ENCODE results near the gene WDFY2.

The WDFY2 gene

GRCh38 chr13:51614350-51614786 lies 30.1 kb downstream of the WDFY2 start:
- TF ChIP-seq CTCF (IDR thresholded peaks at IDR 0.05; ENCODE audit: low read depth, low read length), result no peak
- no peak overlapping the region for H3K4me3 ChIP-seq (ENCODE audit: low read depth, low read length)

DNA sequence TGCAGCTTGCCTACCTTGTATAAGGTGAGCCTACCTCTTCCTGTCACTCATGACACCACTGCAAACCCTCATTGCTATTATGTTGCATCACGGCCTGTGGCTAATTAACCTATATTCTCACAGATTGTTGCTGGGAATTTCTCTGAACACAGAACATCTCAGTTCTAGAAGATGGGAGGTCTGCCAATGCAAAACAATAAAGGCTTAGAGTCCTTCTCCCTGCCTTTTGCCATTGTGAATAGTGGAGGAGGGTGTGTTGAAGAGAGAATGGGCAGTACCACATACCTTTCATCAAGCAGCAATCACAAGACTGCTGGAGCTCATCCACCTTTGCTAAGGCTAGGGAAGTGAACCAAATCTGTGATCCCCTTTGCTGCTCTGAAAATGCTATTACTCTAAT lies 34.4 kb downstream of the WDFY2 start:
- TF ChIP-seq CTCF (IDR thresholded peaks at IDR 0.05; ENCODE audit: low read depth, low read length), result no peak
- no peak overlapping the region for H3K4me3 ChIP-seq (ENCODE audit: low read depth, low read length)

DNA sequence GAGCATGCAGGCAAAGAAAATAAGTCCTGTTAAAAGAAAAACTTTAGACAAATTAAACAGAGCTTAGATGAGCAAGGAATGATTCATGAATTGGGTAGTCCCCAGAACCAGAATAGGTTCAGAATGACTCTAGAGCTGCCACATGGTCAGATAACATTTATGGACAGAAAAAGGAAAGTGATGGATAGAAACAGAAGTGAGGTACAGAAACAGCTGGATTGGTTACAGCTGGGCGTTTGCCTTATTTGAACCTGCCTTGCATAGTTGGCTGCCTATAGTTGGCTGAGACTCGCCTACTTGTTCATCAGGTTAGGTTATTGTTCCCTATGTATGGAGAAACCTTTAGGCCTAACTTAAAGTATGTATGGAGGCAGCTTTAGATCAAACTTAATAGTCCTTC lies 35.4 kb downstream of the WDFY2 start:
- TF ChIP-seq CTCF (IDR thresholded peaks at IDR 0.05; ENCODE audit: low read depth, low read length), result no peak
- H3K4me3 ChIP-seq (ENCODE audit: low read depth, low read length), result no peak overlapping the region

GRCh38 chr13:51620165-51620983 lies 36.1 kb downstream of the WDFY2 start:
- no peak for TF ChIP-seq CTCF (IDR thresholded peaks at IDR 0.05; ENCODE audit: low read depth, low read length)

GRCh38 chr13:51621602-51622001 lies 37.3 kb downstream of the WDFY2 start:
- no peak for TF ChIP-seq CTCF (IDR thresholded peaks at IDR 0.05; ENCODE audit: low read depth, low read length)
- H3K4me3 ChIP-seq (ENCODE audit: low read depth, low read length), result no peak overlapping the region

More at GRCh38 chr13:51620165-51620983, 36.1 kb downstream of the WDFY2 start:
- H3K4me3 ChIP-seq (ENCODE audit: low read depth, low read length), result no peak overlapping the region

GRCh38 chr13:51623473-51623872 lies 39.2 kb downstream of the WDFY2 start:
- H3K4me3 ChIP-seq (ENCODE audit: low read depth, low read length), result no peak overlapping the region
- no peak for TF ChIP-seq CTCF (IDR thresholded peaks at IDR 0.05; ENCODE audit: low read depth, low read length)

- no peak overlapping the region for H3K4me3 ChIP-seq (ENCODE audit: low read depth, low read length)
- TF ChIP-seq CTCF (IDR thresholded peaks at IDR 0.05; ENCODE audit: low read depth, low read length), result no peak
Observed at GRCh38 chr13:51624207-51624606, 39.9 kb downstream of the WDFY2 start.
